IMR-90 (cell line): ENCODE measurements around the gene DHFR. TPM values are rescaled to one million over a fixed set of nuclear protein-coding genes. Genes with fewer than 3 reads are reported as not detected.

Experiments
- ATAC-seq: fragments of 200-7000 bp; cut with Tn5 transposase; 2 replicates; pipeline ENCODE4 v1.9.1; 2020; ENCODE audit warnings: low read depth, mild to moderate bottlenecking, moderate library complexity
- BruUV-seq: library from RNA; stranded (reverse); fragments of 400-500 nt; replicated peaks from 2 replicates; lab custom pipeline; 2021; lab: Mats Ljungman, UMichigan
- CTCF ChIA-PET: fragments of 300-600 bp; formaldehyde crosslinking; extraction: SDS; loops from one replicate; lab custom pipeline; 2021; ENCODE audit warnings: antibody characterized with exemption; lab: Yijun Ruan, JAX
- POLR2A ChIA-PET: fragments of 300-600 bp; sonication (Branson Sonifier 250); formaldehyde crosslinking; loops from one replicate; lab custom pipeline; 2022; ENCODE audit warnings: antibody characterized with exemption; ENCODE audit not compliant: unreplicated experiment; lab: Charles Lee
- DNase-seq: peaks from one replicate; pipeline ENCODE4 v3.0.0; 2013
- H2AFZ ChIP-seq: replicated peaks from 2 replicates; pipeline ENCODE3; 2013; ENCODE audit warnings: low read length, mild to moderate bottlenecking; ENCODE audit not compliant: poor library complexity
- H2AK5ac ChIP-seq: 2 replicates; pipeline ENCODE4 v1.6.1; 2013; ENCODE audit warnings: low read depth, low read length, inconsistent platforms
- H2AK9ac ChIP-seq: replicated peaks from 2 replicates; pipeline ENCODE3; 2013; ENCODE audit warnings: mild to moderate bottlenecking, low read depth, low read length, moderate library complexity; ENCODE audit not compliant: poor library complexity
- H2BK120ac ChIP-seq: 2 replicates; pipeline ENCODE4 v1.6.1; 2013; ENCODE audit warnings: low read depth, low read length, inconsistent platforms
- H2BK15ac ChIP-seq: 3 replicates; pipeline ENCODE4 v1.6.1; 2013; ENCODE audit warnings: low read depth, low read length, inconsistent platforms
- H2BK20ac ChIP-seq: 2 replicates; pipeline ENCODE4 v1.6.1; 2013; ENCODE audit warnings: low read depth, mild to moderate bottlenecking, inconsistent platforms, low read length, moderate library complexity
- H2BK5ac ChIP-seq: 2 replicates; pipeline ENCODE4 v1.6.1; 2013; ENCODE audit warnings: mild to moderate bottlenecking, low read depth, low read length, inconsistent platforms; ENCODE audit not compliant: poor library complexity, severe bottlenecking
- H3K14ac ChIP-seq: replicated peaks from 2 replicates; pipeline ENCODE4 v1.6.1; 2013; ENCODE audit warnings: low read depth, low read length, inconsistent platforms
- H3K18ac ChIP-seq: 2 replicates; pipeline ENCODE4 v1.6.1; 2013; ENCODE audit warnings: low read depth, low read length, control low read depth
- H3K23ac ChIP-seq: 2 replicates; pipeline ENCODE4 v1.6.1; 2013; ENCODE audit warnings: low read depth, low read length, inconsistent platforms
- H3K27ac ChIP-seq: 2 replicates; pipeline ENCODE4 v1.5.1; 2013; ENCODE audit warnings: mild to moderate bottlenecking, control low read depth, low read length; ENCODE audit not compliant: insufficient read depth
- H3K27me3 ChIP-seq: 2 replicates; pipeline ENCODE4 v1.6.1; 2013; ENCODE audit warnings: low read length; ENCODE audit not compliant: control insufficient read depth, insufficient read depth
- H3K36me3 ChIP-seq: 2 replicates; pipeline ENCODE4 v1.6.1; 2013; ENCODE audit warnings: low read length, mixed read lengths; ENCODE audit not compliant: control insufficient read depth, insufficient read depth
- H3K4ac ChIP-seq: 2 replicates; pipeline ENCODE4 v1.6.1; 2013; ENCODE audit warnings: low read depth, low read length, inconsistent platforms
- H3K4me1 ChIP-seq: 2 replicates; pipeline ENCODE4 v1.6.1; 2013; ENCODE audit warnings: low read length, mixed read lengths; ENCODE audit not compliant: control insufficient read depth, insufficient read depth
- H3K4me2 ChIP-seq: 2 replicates; pipeline ENCODE4 v1.6.1; 2013; ENCODE audit warnings: low read depth, mild to moderate bottlenecking, control low read depth, low read length, moderate library complexity
- H3K4me3 ChIP-seq: 2 replicates; pipeline ENCODE4 v1.5.1; 2013; ENCODE audit warnings: low read depth, mild to moderate bottlenecking, control low read depth, low read length, moderate library complexity; ENCODE audit not compliant: insufficient read depth
- H3K56ac ChIP-seq: 2 replicates; pipeline ENCODE4 v1.6.1; 2013; ENCODE audit warnings: low read length, inconsistent platforms; ENCODE audit not compliant: insufficient read depth; ENCODE audit errors: extremely low read depth
- H3K79me1 ChIP-seq, 2 experiments: 2 replicates each; pipeline ENCODE4 v1.6.1; 2013; ENCODE audit warnings: low read length in 2 of 2, inconsistent platforms in 1 of 2, low read depth in 1 of 2
- H3K9ac ChIP-seq: 2 replicates; pipeline ENCODE4 v1.6.1; 2013; ENCODE audit warnings: low read depth, low read length, control low read depth
- H3K9me1 ChIP-seq: 2 replicates; pipeline ENCODE4 v1.6.1; 2013; ENCODE audit warnings: low read length, inconsistent platforms; ENCODE audit not compliant: insufficient read depth
- H3K9me3 ChIP-seq: 2 replicates; pipeline ENCODE4 v1.6.1; 2013; ENCODE audit warnings: low read length; ENCODE audit not compliant: control insufficient read depth, insufficient read depth
- H4K20me1 ChIP-seq: 2 replicates; pipeline ENCODE4 v1.6.1; 2013; ENCODE audit warnings: low read length, inconsistent platforms; ENCODE audit not compliant: insufficient read depth
- H4K5ac ChIP-seq: 2 replicates; pipeline ENCODE4 v1.6.1; 2013; ENCODE audit warnings: mild to moderate bottlenecking, low read depth, low read length, control low read depth
- H4K8ac ChIP-seq, 2 experiments: 2 replicates each; pipeline ENCODE4 v1.6.1; 2013; ENCODE audit warnings: low read depth in 2 of 2, low read length in 2 of 2, control low read depth in 1 of 2, inconsistent platforms in 1 of 2
- H4K91ac ChIP-seq: 2 replicates; pipeline ENCODE4 v1.6.1; 2013; ENCODE audit warnings: low read depth, low read length, inconsistent platforms; ENCODE audit not compliant: insufficient read depth
- BHLHE40 ChIP-seq: fragments of 150-350 bp; IDR thresholded peaks from 2 replicates; pipeline ENCODE4 v1.6.1; 2016; ENCODE audit warnings: mild to moderate bottlenecking, low read depth, low read length
- CEBPB ChIP-seq: IDR thresholded peaks from 2 replicates; pipeline ENCODE4 v1.6.1; 2012; ENCODE audit warnings: low read depth, low read length, improper control_type of control experiment
- CHD1 ChIP-seq: IDR thresholded peaks from 2 replicates; pipeline ENCODE4 v1.6.1; 2012; ENCODE audit warnings: low read depth, low read length, improper control_type of control experiment
- CTCF ChIP-seq: conservative IDR thresholded peaks from 2 replicates; pipeline ENCODE4 v1.5.1; 2012; ENCODE audit warnings: mild to moderate bottlenecking, low read depth, low read length, improper control_type of control experiment
- ELK1 ChIP-seq: fragments of 150-350 bp; IDR thresholded peaks from 2 replicates; pipeline ENCODE4 v1.6.1; 2016; ENCODE audit warnings: low read depth, mild to moderate bottlenecking, low read length, moderate library complexity, borderline replicate concordance
- FOS ChIP-seq: fragments of 150-350 bp; IDR thresholded peaks from 2 replicates; pipeline ENCODE4 v1.6.1; 2016; ENCODE audit warnings: low read depth, low read length
- MAFK ChIP-seq: IDR thresholded peaks from 2 replicates; pipeline ENCODE4 v1.6.1; 2012; ENCODE audit warnings: low read depth, low read length, improper control_type of control experiment
- MAZ ChIP-seq: IDR thresholded peaks from 2 replicates; pipeline ENCODE4 v1.6.1; 2012; ENCODE audit warnings: low read depth, mild to moderate bottlenecking, low read length, improper control_type of control experiment, moderate library complexity, borderline replicate concordance
- MXI1 ChIP-seq: IDR thresholded peaks from 2 replicates; pipeline ENCODE4 v1.6.1; 2012; ENCODE audit warnings: low read depth, mild to moderate bottlenecking, low read length, moderate library complexity, borderline replicate concordance
- NFE2L2 ChIP-seq: fragments of 150-350 bp; IDR thresholded peaks from 2 replicates; pipeline ENCODE4 v1.6.1; 2016; ENCODE audit warnings: low read depth, mild to moderate bottlenecking, low read length
- POLR2A ChIP-seq: IDR thresholded peaks from 2 replicates; pipeline ENCODE4 v1.6.1; 2012; ENCODE audit warnings: mild to moderate bottlenecking, low read depth, low read length
- RAD21 ChIP-seq: IDR thresholded peaks from 2 replicates; pipeline ENCODE4 v1.6.1; 2012; ENCODE audit warnings: low read length, improper control_type of control experiment
- RFX5 ChIP-seq: IDR thresholded peaks from 2 replicates; pipeline ENCODE4 v1.8.0; 2012; ENCODE audit warnings: low read depth, mild to moderate bottlenecking, low read length, moderate library complexity
- USF2 ChIP-seq: fragments of 150-350 bp; IDR thresholded peaks from 2 replicates; pipeline ENCODE4 v1.6.1; 2017; ENCODE audit warnings: mild to moderate bottlenecking, antibody characterized with exemption, low read length, low read depth
- WGBS, 2 experiments: methylation state at CpG; one replicate each; pipeline versions ENCODE4 v1.1.5 to v1.1.7; 2013; ENCODE audit warnings: missing lambda C conversion rate in 2 of 2; ENCODE audit not compliant: insufficient read length in 1 of 2; ENCODE audit errors: extremely low coverage in 2 of 2; 5-methylcytosine and 5-hydroxymethylcytosine counted together
- dilution Hi-C: fragments of 300-500 bp; cut with HindIII; formaldehyde crosslinking; loops from one replicate; pipeline ENCODE4 v1.14.3; 2018; ENCODE audit warnings: low sequenced_read_pairs; ENCODE audit not compliant: unreplicated experiment
- in situ Hi-C: fragments of 300-500 bp; cut with MboI; formaldehyde crosslinking; loops from 3 replicates; pipeline ENCODE4 v1.14.3; 2019; ENCODE audit warnings: low sequenced_read_pairs, inconsistent platforms, mixed read lengths
- intact Hi-C: fragments of 100-400 bp; cut with micrococcal nuclease; formaldehyde crosslinking; loops from 2 replicates; pipeline ENCODE4 v1.10.0; 2022
- polyA plus RNA-seq, 3 experiments: library from polyadenylated mRNA; depleted of rRNA; stranded (reverse); fragments of >200 nt; gene quantifications; 2 replicates each; pipeline ENCODE4 v1.2.3, GENCODE V29; 2012; ENCODE audit warnings: low replicate concordance in 1 of 3
- total RNA-seq: library from RNA; depleted of rRNA; stranded (reverse); fragments of >200 nt; gene quantifications from 2 replicates; pipeline ENCODE4 v1.2.3, GENCODE V29; 2012

The DHFR gene
- total and polyA plus RNA-seq, 2 of the 4 experiments (the other 2 are of a cell fraction), result 20.6 to 29.4 TPM

- Histone ChIP-seq H4K91ac (no peak overlapping the region), H3K23ac (no peak overlapping the region), H3K9me1 (no peaks in the 10 kb centered on the region), H2AK9ac (no peak overlapping the region), H3K4ac (no peak overlapping the region), H3K79me1 (no peaks in the 10 kb centered on the region; a peak in 1 of 4 replicates), H2BK15ac (no peak overlapping the region), H3K9ac (no peak overlapping the region), H3K4me1 (no peaks in the 10 kb centered on the region), H3K18ac (no peak overlapping the region), H2BK20ac (no peak overlapping the region), H4K5ac (no peak overlapping the region), H4K8ac (no peak overlapping the region), H4K20me1 (no peaks in the 10 kb centered on the region), H3K4me3 (no peak overlapping the region), H3K14ac (no peak overlapping the region), H2AFZ (no peak overlapping the region), H3K9me3 (no peaks in the 10 kb centered on the region), H3K27me3 (no peaks in the 10 kb centered on the region), H3K56ac (no peak overlapping the region), H2AK5ac (no peak overlapping the region), H3K4me2 (no peak overlapping the region), H3K36me3 (peaks cover 5% of the 10 kb centered on the region; the same call in 1 of the 2 replicates), H3K27ac (no peak overlapping the region), H2BK120ac (no peak overlapping the region), H2BK5ac (no peak overlapping the region)
- BruUV-seq, result no TSS peak
- ChIA-PET CTCF (no interaction called here), POLR2A (no interaction called here)
- dilution Hi-C loops (no loop called here), in situ Hi-C loops (no loop called here), intact Hi-C loops (no loop called here)
- no peak for TF ChIP-seq NFE2L2
- no peak for TF ChIP-seq CTCF
- no peak for TF ChIP-seq FOS
- TF ChIP-seq USF2, result no peak
- no peak for TF ChIP-seq RFX5
- TF ChIP-seq CHD1, result no peak
- no peak for TF ChIP-seq POLR2A
- TF ChIP-seq ELK1, result no peak
- TF ChIP-seq MAZ, result no peak
- TF ChIP-seq CEBPB, result no peak
- no peak for TF ChIP-seq BHLHE40
- TF ChIP-seq MAFK, result no peak
- TF ChIP-seq MXI1, result no peak
- TF ChIP-seq RAD21, result no peak
- no CpG with 5 or more reads among the region's 3 CpGs for WGBS, 2 experiments
- ATAC-seq, result no peak
- no peak for DNase-seq
Measured at GRCh38 chr5:80646926-80647325, 7.9 kb downstream of the DHFR start.
